ENCODE measurements around the gene SNAI1.

SNAI1 gene

DNA sequence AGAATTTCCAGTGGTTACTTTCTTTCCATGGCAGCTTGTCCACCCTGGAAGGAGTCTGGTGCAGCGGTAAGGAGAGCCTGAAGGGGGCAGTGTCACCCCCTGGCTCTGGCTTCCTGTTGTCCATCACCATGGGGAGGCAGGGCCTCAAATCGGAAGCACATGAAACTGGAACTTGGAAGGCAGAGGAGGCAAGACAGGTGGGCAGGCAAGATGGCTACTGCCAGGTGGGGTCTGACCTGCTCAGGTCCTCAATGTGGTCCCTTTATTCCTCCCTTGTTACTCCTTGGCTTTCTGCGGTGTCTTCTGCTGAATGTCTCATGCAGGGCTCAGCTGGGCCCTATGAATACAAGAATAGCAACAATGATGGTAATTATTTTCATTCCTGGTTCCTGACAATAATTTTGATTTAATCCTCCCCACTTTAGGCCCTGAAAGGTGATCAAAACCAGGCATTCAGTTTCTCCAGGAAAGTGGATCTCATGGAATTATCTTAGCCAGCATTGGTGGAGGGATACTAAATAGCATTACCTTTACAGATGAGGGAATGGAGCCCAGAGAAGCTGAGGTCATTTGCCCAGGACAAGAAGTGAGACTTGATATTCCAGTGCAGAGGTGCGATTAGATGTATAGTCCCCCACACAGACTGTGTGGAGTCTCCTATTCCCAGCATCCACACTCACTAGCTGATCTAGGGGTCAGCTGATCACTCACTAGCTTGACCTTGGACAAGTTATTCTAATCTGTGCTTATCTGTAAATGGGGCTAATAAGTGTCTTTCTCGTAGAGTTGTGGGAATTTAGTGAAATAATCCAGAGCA is 17.6 kb upstream of the SNAI1 start:
- CTCF ChIA-PET: interaction anchor here (0.6 to 6.3 kb wide), 9 partner anchors 9 to 223 kb away, joined by 3 to 47 read pairs (median 3); no protein-coding TSS in a partner anchor
- no peak overlapping the region for H3K27ac ChIP-seq

DNA sequence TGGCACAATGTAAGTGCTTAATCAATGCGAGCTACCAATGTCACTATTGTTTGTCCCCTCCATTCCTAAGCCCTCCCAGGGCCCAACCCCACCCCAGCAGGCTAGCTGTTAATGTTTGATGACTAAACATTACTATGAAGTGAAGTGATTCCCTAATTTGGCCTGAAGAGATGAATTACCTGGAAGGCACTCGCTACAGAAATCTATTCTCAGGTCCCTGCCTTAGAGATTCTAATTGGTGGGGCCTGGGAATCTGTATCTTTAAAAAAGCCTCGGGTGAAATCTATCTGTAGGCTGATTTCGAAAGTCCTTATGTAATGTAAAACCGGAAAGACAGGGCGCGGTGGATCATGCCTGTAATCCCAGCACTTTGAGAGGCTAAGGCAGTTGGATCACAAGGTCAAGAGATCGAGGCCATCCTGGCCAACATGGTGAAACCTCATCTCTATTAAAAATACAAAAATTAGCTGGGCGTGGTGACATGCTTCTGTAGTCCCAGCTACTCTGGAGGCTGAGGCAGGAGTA is 16.9 kb upstream of the SNAI1 start:
- no peak for DNase-seq (ENCODE audit: low spot score)
- POLR2A ChIA-PET (ENCODE audit: low non-redundant PET): no interaction called here
- TF ChIP-seq, protein P1, sequence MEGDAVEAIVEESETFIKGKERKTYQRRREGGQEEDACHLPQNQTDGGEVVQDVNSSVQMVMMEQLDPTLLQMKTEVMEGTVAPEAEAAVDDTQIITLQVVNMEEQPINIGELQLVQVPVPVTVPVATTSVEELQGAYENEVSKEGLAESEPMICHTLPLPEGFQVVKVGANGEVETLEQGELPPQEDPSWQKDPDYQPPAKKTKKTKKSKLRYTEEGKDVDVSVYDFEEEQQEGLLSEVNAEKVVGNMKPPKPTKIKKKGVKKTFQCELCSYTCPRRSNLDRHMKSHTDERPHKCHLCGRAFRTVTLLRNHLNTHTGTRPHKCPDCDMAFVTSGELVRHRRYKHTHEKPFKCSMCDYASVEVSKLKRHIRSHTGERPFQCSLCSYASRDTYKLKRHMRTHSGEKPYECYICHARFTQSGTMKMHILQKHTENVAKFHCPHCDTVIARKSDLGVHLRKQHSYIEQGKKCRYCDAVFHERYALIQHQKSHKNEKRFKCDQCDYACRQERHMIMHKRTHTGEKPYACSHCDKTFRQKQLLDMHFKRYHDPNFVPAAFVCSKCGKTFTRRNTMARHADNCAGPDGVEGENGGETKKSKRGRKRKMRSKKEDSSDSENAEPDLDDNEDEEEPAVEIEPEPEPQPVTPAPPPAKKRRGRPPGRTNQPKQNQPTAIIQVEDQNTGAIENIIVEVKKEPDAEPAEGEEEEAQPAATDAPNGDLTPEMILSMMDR (conservative IDR thresholded peaks at IDR 0.05; ENCODE audit: low read depth): no peak

More for the DNA sequence above, 17.6 kb upstream of the SNAI1 start:
- TF ChIP-seq, protein P1 (conservative IDR thresholded peaks at IDR 0.05; ENCODE audit: low read depth): peak; percentile 62
- peak; percentile 60 for DNase-seq (ENCODE audit: low spot score)
- POLR2A ChIA-PET (ENCODE audit: low non-redundant PET): no interaction called here

DNA sequence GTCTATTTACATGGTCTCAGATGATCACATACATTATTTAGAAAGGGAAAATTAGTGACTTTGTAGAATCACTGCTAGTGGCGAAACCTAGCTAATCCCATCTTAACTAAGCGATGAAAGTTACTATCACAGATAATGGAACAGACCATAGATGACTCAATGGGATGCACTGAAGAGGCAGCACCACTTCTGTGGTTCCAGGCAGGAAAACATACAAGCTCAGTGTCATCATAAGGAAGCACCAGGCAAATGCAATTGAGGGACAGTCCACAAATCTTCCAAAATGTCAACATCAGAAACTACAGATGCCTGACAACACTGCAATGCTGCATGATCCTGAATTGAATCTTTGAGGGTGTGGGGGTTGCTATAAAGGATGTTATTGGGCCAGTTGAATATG is 15.9 kb upstream of the SNAI1 start:
- CTCF ChIA-PET: interaction anchor here (1.3 to 6.3 kb wide), 2 partner anchors 12 to 16 kb away, joined by 3 to 47 read pairs; no protein-coding TSS in a partner anchor
- no peak overlapping the region for H3K27ac ChIP-seq
- TF ChIP-seq, protein P1 (conservative IDR thresholded peaks at IDR 0.05; ENCODE audit: low read depth): no peak
- no peak for DNase-seq (ENCODE audit: low spot score)
- POLR2A ChIA-PET (ENCODE audit: low non-redundant PET): no interaction called here

More for the DNA sequence above, 16.9 kb upstream of the SNAI1 start:
- H3K27ac ChIP-seq: no peak overlapping the region
- CTCF ChIA-PET: interaction anchor here (0.6 to 6.3 kb wide), 6 partner anchors 10 to 127 kb away, joined by 3 to 47 read pairs (median 6); no protein-coding TSS in a partner anchor

DNA sequence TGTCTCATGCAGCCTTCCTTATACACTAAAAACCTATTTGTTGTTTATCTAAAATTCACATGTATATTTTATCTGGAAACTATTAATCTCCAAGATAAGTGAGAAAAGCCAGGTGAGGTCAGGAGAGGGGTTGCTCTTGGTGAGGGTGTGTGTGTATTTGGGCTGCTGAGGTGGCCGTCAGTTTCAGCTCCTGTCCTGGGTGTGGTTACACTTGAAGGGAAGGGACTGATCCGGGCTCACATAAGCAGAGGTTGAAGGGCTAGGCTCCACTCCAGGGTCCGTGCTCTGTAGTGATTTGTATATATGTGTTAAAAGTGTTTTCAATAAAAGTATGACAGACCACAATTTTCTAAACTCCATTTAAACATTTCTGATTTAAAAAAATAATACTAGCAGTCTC is 13.5 kb upstream of the SNAI1 start:
- POLR2A ChIA-PET (ENCODE audit: low non-redundant PET): no interaction called here
- CTCF ChIA-PET: interaction anchor here (0.7 to 4.0 kb wide), 4 partner anchors 10 to 1798 kb away, joined by 3 to 32 read pairs (median 9); no protein-coding TSS in a partner anchor
- no peak for DNase-seq (ENCODE audit: low spot score)
- TF ChIP-seq, protein P1 (conservative IDR thresholded peaks at IDR 0.05; ENCODE audit: low read depth): no peak
- 0 out of 2 replicates have a peak overlapping the region, but pooled peaks have one; percentile 7 for H3K27ac ChIP-seq

DNA sequence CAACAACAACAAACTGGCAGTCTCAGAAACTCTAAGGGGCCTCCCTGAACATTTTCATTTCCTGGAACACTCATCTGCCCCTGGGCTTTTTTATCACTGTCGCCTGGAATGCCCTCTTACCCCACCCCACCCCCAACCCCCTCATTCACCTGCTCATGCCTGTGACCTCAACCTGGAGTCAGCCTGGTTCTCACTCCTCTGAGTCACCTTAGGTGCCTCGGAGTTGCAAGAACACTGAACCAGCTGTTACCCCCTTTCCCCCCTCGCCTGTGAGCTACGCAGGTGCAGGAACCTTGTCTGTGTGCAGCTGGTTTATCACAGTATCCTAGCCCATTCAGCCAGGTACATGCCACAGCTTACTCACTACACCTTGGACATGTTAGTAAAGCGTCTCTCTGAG is 12.8 kb upstream of the SNAI1 start:
- TF ChIP-seq, protein P1 (conservative IDR thresholded peaks at IDR 0.05; ENCODE audit: low read depth): no peak
- ChIA-PET POLR2A (ENCODE audit: low non-redundant PET) (interaction anchor here (0.5 kb wide), 1 partner anchor 27 kb away, joined by 9 read pairs; no protein-coding TSS in a partner anchor), CTCF (interaction anchor here (0.7 to 4.0 kb wide), 5 partner anchors 9 to 1093 kb away, joined by 3 to 32 read pairs (median 4); no protein-coding TSS in a partner anchor)
- DNase-seq (ENCODE audit: low spot score): peak; percentile 93
- H3K27ac ChIP-seq: 0 out of 2 replicates have a peak overlapping the region, but pooled peaks have one; percentile 7

DNA sequence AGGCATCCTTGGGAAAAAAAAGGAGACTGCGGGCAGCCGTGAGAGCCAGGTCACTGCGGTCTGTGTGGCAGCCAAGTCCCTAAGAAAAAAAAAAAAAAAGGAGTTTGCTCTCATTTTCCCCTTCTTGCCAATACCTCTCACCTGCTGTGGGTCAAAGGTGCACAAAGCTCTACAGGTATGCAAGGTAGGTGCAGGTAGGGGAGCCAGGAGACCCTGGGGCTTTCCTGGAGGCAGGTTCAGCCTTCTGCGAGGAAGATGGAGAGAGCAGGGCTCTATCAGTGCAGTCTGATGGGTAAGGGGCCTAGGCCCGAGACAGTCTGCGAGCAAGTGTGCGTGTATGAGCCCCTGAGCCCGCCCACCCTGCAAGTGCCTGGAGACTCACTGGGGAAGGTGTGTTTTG is 12.3 kb upstream of the SNAI1 start:
- H3K27ac ChIP-seq: no peak overlapping the region
- TF ChIP-seq, protein P1 (conservative IDR thresholded peaks at IDR 0.05; ENCODE audit: low read depth): no peak
- ChIA-PET CTCF (interaction anchor here (0.7 to 4.0 kb wide), 4 partner anchors 8 to 116 kb away, joined by 3 to 32 read pairs (median 10); no protein-coding TSS in a partner anchor), POLR2A (ENCODE audit: low non-redundant PET) (no interaction called here)
- no peak for DNase-seq (ENCODE audit: low spot score)
